IPS-NIHi7 (cell line): ENCODE results near the gene CROCC2.
"Not testable (repeated sequence)": the region's sequence is repeated elsewhere in the genome, so short reads cannot be mapped to it uniquely, and the experiment has no call there.

ENCODE experiments used
- DNase-seq: peaks from one replicate; pipeline ENCODE4 v3.0.0; 2012; ENCODE audit warnings: mixed read lengths; ENCODE audit errors: extremely low spot score

The CROCC2 gene

GRCh38 chr2:240966906-240967680 lies 61.0 kb downstream of the CROCC2 start:
- no peak for DNase-seq

DNA sequence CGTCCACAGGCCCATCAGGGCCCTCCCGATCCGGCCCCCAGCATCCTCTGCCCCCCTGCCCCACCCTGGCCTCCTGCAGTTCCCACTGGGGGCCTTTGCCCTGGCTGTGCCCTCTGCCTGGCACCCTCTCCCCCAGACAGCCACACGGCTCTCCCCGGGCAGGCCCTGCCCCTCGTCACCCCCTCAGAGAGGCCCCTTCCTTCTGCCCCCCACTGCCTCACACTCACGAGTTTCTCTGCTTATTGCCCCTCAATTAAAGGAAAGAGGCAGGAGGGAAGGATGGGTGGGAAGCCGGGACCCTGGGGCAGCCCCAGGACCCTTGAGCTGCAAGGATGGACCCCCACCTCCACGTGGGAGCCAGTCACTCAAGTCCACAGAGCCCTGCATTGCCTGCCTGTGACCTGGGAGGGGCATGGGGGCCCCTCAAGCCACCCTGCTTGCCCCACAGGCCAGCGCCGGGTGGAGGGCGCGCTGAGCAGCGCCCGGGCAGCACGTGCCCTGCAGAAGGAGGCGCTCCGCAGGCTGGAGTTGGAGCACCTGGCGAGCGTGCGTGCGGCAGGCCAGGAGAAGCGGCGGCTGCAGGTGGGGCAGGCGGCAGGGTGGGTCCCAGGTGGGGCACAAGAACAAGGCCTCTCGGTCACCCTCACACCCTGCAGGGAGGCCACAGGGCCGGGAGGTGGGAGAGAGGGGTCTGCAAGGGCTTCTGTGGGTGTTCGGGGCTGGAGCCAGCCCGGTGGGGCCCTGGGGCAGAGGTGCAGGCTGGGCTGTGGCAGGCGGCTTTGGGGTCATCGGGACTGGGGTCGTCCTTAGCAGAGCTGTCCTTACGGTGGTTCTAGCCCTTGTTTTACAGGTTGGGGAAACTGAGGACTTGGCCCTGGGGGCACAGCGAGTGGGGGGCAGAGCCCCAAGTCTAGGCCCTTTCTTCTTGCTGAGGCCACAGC lies 61.8 kb downstream of the CROCC2 start:
- no peak for DNase-seq

- DNase-seq = peak; percentile 61
These were observed 62.8 kb downstream of the CROCC2 start for GRCh38 chr2:240968731-240969624.

DNA sequence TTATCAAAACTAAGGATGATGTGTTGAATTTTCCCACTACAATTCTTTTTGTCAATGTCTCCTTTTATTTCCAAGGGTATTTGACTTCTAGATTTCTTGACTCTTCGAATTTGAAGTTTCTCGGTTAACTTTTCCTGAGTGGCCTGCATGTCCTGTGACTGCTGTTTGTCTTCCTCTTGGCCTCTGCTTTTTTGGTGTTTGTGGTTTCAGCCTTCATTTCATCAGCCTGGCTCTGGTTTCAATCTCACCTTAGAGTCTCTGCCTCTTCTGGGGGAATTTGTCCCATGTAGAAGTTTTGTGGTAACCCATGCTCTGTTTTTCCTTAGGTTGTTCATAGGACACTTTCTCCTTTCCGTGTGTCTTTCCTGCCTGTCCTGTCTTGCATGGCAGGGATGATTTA lies 64.0 kb downstream of the CROCC2 start:
- DNase-seq = no peak

- DNase-seq = no peak
These were observed 64.7 kb downstream of the CROCC2 start for GRCh38 chr2:240970816-240971215.

- DNase-seq = no peak
These were observed 66.1 kb downstream of the CROCC2 start for GRCh38 chr2:240972201-240972600.

- no peak for DNase-seq
These were observed 66.7 kb downstream of the CROCC2 start for GRCh38 chr2:240972636-240973521.

DNA sequence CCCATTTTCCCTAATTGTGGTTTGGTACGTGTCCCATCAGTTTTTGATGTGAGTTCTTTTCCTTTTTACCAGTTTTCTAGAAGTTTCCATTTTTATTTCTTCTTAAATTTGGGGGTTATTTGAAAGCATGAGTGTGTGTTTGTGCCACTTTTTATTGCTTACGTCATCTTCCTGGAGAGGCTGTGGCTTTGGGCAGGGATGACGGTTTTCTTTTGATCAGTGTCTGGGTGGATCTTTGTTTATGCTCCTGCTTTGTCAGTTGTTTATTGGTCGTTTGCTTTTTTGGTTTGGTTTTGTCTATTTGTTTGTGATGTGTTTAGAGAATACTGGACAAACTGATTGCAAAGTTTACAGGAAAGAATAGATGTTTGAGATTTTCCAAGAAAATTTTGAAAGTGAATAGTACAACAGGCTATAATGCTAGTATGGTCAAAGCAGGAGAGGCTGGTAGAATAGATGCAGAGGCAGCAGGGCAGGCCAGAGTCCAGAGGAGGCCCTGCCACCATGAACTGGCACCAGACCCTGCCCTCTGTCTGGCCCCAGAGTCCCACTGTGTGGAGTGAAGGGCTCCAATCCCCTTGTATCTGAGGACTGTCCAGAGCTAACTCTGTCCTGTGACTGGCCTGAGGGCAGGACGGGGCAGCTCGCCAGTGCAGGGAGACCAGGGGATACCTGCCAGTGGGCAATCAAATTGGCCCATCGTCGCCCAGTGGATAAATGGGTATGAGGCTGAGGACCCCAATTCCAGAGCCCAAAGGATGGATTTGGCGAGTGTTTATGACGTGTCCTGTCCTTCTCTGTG lies 68.8 kb downstream of the CROCC2 start:
- no peak for DNase-seq

DNA sequence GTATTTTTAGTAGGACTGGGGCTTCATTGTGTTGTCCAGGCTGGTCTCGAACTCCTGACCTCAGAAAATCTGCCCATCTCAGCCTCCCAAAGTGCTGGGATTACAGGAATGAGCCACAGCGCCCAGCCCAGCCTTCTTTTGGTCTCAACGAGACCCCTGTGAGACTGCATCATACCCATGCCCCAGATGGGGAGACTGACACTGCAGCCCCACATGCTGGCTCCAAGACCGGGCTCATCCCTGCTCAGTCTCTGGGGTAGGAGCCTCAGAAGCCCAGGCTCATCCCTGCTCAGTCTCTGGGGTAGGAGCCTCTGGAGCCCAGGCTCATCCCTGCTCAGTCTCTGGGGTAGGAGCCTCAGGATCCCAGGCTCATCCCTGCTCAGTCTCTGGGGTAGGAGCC lies 69.8 kb downstream of the CROCC2 start:
- DNase-seq = not testable (repeated sequence)

GRCh38 chr2:240981280-240981679 lies 75.1 kb downstream of the CROCC2 start:
- no peak for DNase-seq

DNA sequence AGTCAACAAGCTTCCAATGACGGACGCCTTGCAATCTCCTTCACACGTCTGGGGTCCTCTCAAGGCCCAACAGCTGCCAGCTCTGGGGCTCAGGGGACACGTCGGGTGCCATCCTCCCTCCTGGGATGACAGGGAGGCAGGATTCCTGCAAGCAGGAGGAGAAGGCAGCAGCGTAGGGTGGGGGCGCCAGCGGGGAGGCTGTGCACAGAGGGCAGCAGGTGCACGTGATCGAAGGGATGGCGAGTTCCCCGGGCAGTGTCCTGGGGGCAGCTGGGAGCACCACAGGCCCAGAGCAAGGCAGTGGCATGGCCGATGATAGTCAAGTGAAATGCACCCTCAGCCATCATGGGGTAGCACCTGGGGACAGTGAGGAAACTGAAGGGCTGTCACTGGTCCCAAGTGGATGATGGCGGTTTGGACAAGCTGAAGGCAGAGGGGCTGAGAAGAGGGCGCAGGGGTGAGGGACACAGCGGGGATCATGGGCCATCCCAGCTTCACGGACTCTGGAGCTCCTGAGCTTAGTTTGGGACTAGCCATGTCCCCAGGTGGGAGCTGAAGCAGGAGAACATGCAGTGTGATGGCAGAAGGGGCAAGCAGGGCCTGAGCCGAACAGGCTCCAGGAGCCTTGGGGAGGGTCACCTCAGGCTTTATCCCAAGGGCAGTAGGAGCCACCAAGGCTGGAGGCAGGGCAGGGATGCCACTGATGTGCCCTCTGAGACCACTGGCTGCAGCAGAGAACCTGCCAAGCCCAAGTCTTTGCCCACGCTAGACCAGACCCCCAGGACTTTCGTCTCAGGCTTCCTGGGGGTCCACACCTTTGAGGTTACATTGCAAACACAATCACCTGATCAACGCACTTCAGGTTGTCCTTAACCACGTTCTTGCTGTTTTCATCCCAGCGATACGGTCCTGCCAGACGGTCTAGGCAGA lies 76.0 kb downstream of the CROCC2 start:
- DNase-seq = no peak

- DNase-seq = no peak
These were observed 76.7 kb downstream of the CROCC2 start for GRCh38 chr2:240982821-240983281.

DNA sequence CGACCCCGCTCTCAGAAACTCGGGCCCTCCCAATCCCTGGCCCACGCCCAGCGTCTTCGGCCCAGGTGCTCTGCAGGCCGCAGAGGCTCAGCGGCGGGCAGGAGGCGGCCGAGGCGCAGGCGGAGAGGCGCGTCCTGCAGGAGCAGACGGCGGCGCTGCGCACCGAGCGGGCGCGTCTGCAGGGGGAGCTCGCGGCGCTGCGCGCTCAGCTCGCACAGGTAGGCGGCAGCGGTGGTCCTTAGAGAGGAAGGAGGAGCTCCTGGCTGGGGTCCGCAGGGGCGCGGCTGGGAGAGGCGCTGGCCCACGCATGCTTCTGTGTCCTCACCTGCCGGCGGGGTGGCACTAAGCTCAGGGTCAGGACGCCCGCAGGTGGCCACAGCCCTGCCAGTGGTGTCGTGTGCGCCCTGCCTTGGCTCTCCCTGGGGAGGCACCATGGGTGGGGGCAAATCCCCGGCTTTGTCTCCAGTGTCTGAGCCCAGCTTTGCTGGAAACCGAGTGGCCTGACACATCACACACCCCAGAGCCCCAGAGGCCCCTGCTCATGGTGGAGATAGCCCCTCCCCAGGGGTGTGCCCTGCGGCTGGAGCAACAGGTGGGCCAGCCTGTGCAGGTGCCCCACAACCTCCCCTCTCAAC lies 77.3 kb downstream of the CROCC2 start:
- DNase-seq = peak; percentile 92

DNA sequence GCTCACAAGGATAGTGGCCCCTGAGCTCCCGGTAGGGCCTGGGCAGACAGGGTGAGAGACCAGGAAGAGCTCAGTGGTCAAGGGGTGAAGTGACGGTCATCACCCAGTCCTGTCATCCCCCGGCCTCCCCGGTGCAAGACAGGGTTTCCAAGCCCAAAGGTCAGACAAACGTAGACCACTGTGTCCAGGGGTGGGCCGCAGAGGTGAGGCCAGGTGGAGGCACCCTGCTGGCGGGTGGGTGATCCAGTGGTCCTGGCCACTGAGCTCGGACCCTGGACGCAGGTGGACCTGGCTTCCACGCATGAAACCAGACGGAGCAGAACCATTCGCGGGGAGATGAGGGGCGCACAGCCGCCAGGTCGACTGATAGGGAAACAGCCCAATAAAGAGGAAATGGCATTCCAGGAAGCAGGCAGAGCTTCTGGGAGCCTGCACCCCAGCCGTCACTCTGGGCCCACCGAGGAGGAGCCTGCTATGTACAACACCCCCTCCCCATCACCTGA lies 77.9 kb downstream of the CROCC2 start:
- DNase-seq = no peak

GRCh38 chr2:240985881-240986786 lies 80.0 kb downstream of the CROCC2 start:
- DNase-seq = no peak

GRCh38 chr2:240986787-240987411 lies 80.8 kb downstream of the CROCC2 start:
- DNase-seq = no peak
